OCI-LY1 (cell line): ENCODE data around the gene TROAP.

Experiments
- CTCF ChIP-seq: fragments of 200-600 bp; sonication (generic), shearing (Covaris generic); IDR thresholded peaks from 2 replicates; pipeline ENCODE4 v1.5.1; 2017; ENCODE audit warnings: mild to moderate bottlenecking, antibody characterized with exemption, low read length, moderate library complexity, mixed read lengths
- EZH2 ChIP-seq: fragments of 200-600 bp; sonication (generic), shearing (Covaris generic); IDR thresholded peaks from 2 replicates; pipeline ENCODE4 v1.8.0; 2017; ENCODE audit warnings: borderline replicate concordance, mixed run types, mild to moderate bottlenecking, antibody characterized with exemption, low read length, moderate library complexity, mixed read lengths

GRCh38 chr12:49341777-49342065 is 18.7 kb downstream of the TROAP start:
- no peak for TF ChIP-seq CTCF
- TF ChIP-seq EZH2: no peak
